K562 (cell line): ENCODE data around the gene ARSD. TPM values are rescaled to one million over a fixed set of nuclear protein-coding genes. Genes with fewer than 3 reads are reported as not detected.

ENCODE experiments used
- ATAC-seq: fragments of 200-7000 bp; cut with Tn5 transposase; 3 replicates; pipeline ENCODE4 v1.9.1; 2020; ENCODE audit warnings: moderate library complexity
- BruUV-seq: library from RNA; stranded (reverse); fragments of 400-500 nt; replicated peaks from 2 replicates; lab custom pipeline; 2021; lab: Mats Ljungman, UMichigan
- CTCF ChIA-PET: fragments of 300-600 bp; formaldehyde crosslinking; extraction: SDS; loops from one replicate; lab custom pipeline; 2021; ENCODE audit warnings: low intra/inter-chr PET ratio; lab: Yijun Ruan, JAX
- POLR2A ChIA-PET: fragments of 300-600, 350-650 bp; sonication (Branson Sonifier 250); formaldehyde crosslinking; extraction: SDS; loops from one replicate; lab custom pipeline; 2021; ENCODE audit warnings: antibody characterized with exemption, inconsistent platforms; lab: Yijun Ruan, JAX
- DNase-seq, 4 experiments: peaks; one replicate each; pipeline versions ENCODE4 v3.0.0 to v3.0.0-alpha.2; 2011 to 2018; ENCODE audit warnings: low spot score in 3 of 4, mixed read lengths in 3 of 4; ENCODE audit errors: extremely low read depth in 1 of 4
- FAIRE-seq: peaks from 2 replicates; lab custom pipeline; 2011; peaks lifted over from hg19 to GRCh38; lab: Jason Lieb, UNC
- H2AFZ ChIP-seq: 2 replicates; pipeline ENCODE4 v1.6.0; 2011; ENCODE audit warnings: low read depth, low read length, control low read depth, inconsistent platforms
- H3K27ac ChIP-seq: fragments of 200-600 bp; 3 replicates; pipeline ENCODE4 v1.8.0; 2011; ENCODE audit warnings: low read depth, mild to moderate bottlenecking, control low read depth, inconsistent platforms, low read length, moderate library complexity, mixed read lengths; ENCODE audit errors: extremely low read depth
- H3K27me3 ChIP-seq, 2 experiments: fragments of 300-600 bp in 1 of 2; 2 replicates in 1 of 2; 3 replicates in 1 of 2; pipeline versions ENCODE4 v1.6.0 to v1.8.0; 2011; ENCODE audit warnings: inconsistent platforms in 2 of 2, low read length in 2 of 2, mild to moderate bottlenecking in 1 of 2, mixed read lengths in 1 of 2, moderate library complexity in 1 of 2; ENCODE audit not compliant: control insufficient read depth in 2 of 2, insufficient read depth in 2 of 2
- H3K36me3 ChIP-seq: fragments of 300-600 bp; 3 replicates; pipeline ENCODE4 v1.8.0; 2011; ENCODE audit warnings: mild to moderate bottlenecking, low read length, inconsistent platforms; ENCODE audit not compliant: control insufficient read depth, insufficient read depth
- H3K4me1 ChIP-seq, 2 experiments: fragments of 200-600 bp in 1 of 2; replicated peaks in 1 of 2; 2 replicates in 1 of 2; 3 replicates in 1 of 2; pipeline versions ENCODE4 v1.5.1 to v1.8.0; 2011; ENCODE audit warnings: inconsistent platforms in 2 of 2, low read length in 2 of 2, mild to moderate bottlenecking in 1 of 2, mixed read lengths in 1 of 2, moderate library complexity in 1 of 2; ENCODE audit not compliant: control insufficient read depth in 2 of 2, insufficient read depth in 2 of 2
- H3K4me2 ChIP-seq: 2 replicates; pipeline ENCODE4 v1.6.1; 2011; ENCODE audit warnings: low read length, control low read depth, inconsistent platforms, mixed read lengths; ENCODE audit not compliant: insufficient read depth
- H3K4me3 ChIP-seq: fragments of 200-600 bp; sonication (generic), shearing (Covaris generic); 2 replicates; pipeline ENCODE4 v1.5.1; 2016; ENCODE audit warnings: control low read depth, inconsistent platforms
- H3K79me2 ChIP-seq: fragments of 200-600 bp; 3 replicates; pipeline ENCODE4 v1.8.0; 2011; ENCODE audit warnings: low read length, inconsistent platforms; ENCODE audit not compliant: control insufficient read depth, insufficient read depth
- H3K9ac ChIP-seq, 2 experiments: 2 replicates each; pipeline versions ENCODE4 v1.6.0 to v1.6.1; 2011; ENCODE audit warnings: low read depth in 2 of 2, low read length in 2 of 2, control low read depth in 1 of 2, inconsistent platforms in 1 of 2, mild to moderate bottlenecking in 1 of 2, mixed read lengths in 1 of 2; ENCODE audit not compliant: insufficient read depth in 1 of 2
- H3K9me1 ChIP-seq: one replicate; pipeline ENCODE4 v1.6.0; 2011; ENCODE audit warnings: inconsistent platforms, mild to moderate bottlenecking, low read length, moderate library complexity; ENCODE audit not compliant: control insufficient read depth, insufficient read depth
- H3K9me3 ChIP-seq: replicated peaks from 2 replicates; pipeline ENCODE4 v1.5.1; 2011; ENCODE audit warnings: low read depth, low read length, inconsistent platforms; ENCODE audit not compliant: control insufficient read depth, insufficient read depth
- H4K20me1 ChIP-seq: replicated peaks from 2 replicates; pipeline ENCODE4 v1.6.1; 2011; ENCODE audit warnings: low read length, inconsistent platforms, mixed read lengths; ENCODE audit not compliant: control insufficient read depth, insufficient read depth
- IFI16 ChIP-seq: fragments of 250-450 bp; sonication (Bioruptor Pico); IDR thresholded peaks from 2 replicates; pipeline ENCODE4 v2.1.2; 2022; ENCODE audit warnings: mild to moderate bottlenecking, inconsistent platforms
- TRIM25 ChIP-seq: fragments of 450-650 bp; IDR thresholded peaks from 2 replicates; pipeline ENCODE4 v1.7.0; 2016; ENCODE audit warnings: borderline replicate concordance
- TSHZ1 ChIP-seq: fragments of 250-450 bp; sonication (Bioruptor Pico); IDR thresholded peaks from 2 replicates; pipeline ENCODE4 v1.4.0; 2020; ENCODE audit warnings: mild to moderate bottlenecking, moderate library complexity
- ZBED1 ChIP-seq: IDR thresholded peaks from 2 replicates; pipeline ENCODE4 v1.6.1; 2014
- ZBTB17 ChIP-seq: fragments of 450-650 bp; formaldehyde crosslinking; IDR thresholded peaks from 2 replicates; pipeline ENCODE4 v1.4.0; 2020; ENCODE audit warnings: mild to moderate bottlenecking
- WGBS: fragments of 100-300 bp; shearing (Covaris generic); methylation state at CpG from one replicate; pipeline ENCODE4 v1.1.6; 2016; ENCODE audit warnings: low coverage, mixed read lengths; ENCODE audit not compliant: insufficient coverage; ENCODE audit errors: missing lambda C conversion rate; 5-methylcytosine and 5-hydroxymethylcytosine counted together
- in situ Hi-C: fragments of 300-500 bp; cut with MboI; formaldehyde crosslinking; loops from 4 replicates; pipeline ENCODE4 v1.15.0; 2018; ENCODE audit warnings: inconsistent platforms, mixed read lengths
- intact Hi-C: fragments of 100-400 bp; cut with micrococcal nuclease; formaldehyde crosslinking; loops from 2 replicates; pipeline ENCODE4 v1.14.2; 2022
- polyA plus RNA-seq, 8 experiments: library from polyadenylated mRNA; depleted of rRNA in 4 of 8; stranded (reverse) in 5 of 8; unstranded in 3 of 8; fragments of >200 nt; fragmentation: Nextera tagmentation in 2 of 8; fragmentation: Illumina TruSeq in 1 of 8; extraction: Ambion mirVana in 2 of 8; extraction: Trizol in 1 of 8; gene quantifications; 2 replicates each; pipeline versions ENCODE4 v1.2.1 to v1.2.3, GENCODE V29; 2011 to 2014; ENCODE audit warnings: inconsistent platforms in 1 of 8, missing spikeins in 1 of 8
- total RNA-seq, 7 experiments: library from RNA; depleted of rRNA in 6 of 7; stranded (reverse); fragments of >200 nt in 6 of 7; fragmentation: Illumina TruSeq in 2 of 7; extraction: Trizol in 2 of 7; gene quantifications; 2 replicates each; pipeline versions ENCODE4 v1.2.1 to v1.2.3, GENCODE V29; 2011 to 2021; ENCODE audit warnings: low replicate concordance in 1 of 7
- TF ChIP-seq, protein P1 (sequence below), 2 experiments: IDR thresholded peaks; 2 replicates each; pipeline ENCODE4 v1.6.1; 2012; ENCODE audit warnings: improper control_type of control experiment in 2 of 2, low read depth in 2 of 2, low read length in 2 of 2, borderline replicate concordance in 1 of 2

Gene ARSD
- total and polyA plus RNA-seq, 9 of the 15 experiments (the other 6 are each of a cell fraction or from before 2014, with no cell fraction given): 0.05 to 0.23 (median 0.09) TPM; not detected in 1

GRCh38 chrX:2854918-2855317 lies 74.2 kb downstream of the ARSD start:
- H3K9me3 ChIP-seq: no peaks in the 10 kb centered on the region
- DNase-seq: no peak
- no peak overlapping the region for H3K4me2 ChIP-seq
- ChIA-PET POLR2A (no interaction called here), CTCF (no interaction called here)
- H3K4me1 ChIP-seq: no peaks in the 10 kb centered on the region; a peak in 1 of 5 replicates
- no peaks in the 10 kb centered on the region for H3K79me2 ChIP-seq
- in situ Hi-C loops (no loop called here), intact Hi-C loops (no loop called here)
- TF ChIP-seq TSHZ1 (no peak), TRIM25 (no peak), ZBTB17 (no peak), ZBED1 (no peak), IFI16 (no peak)
- TF ChIP-seq, protein P1, sequence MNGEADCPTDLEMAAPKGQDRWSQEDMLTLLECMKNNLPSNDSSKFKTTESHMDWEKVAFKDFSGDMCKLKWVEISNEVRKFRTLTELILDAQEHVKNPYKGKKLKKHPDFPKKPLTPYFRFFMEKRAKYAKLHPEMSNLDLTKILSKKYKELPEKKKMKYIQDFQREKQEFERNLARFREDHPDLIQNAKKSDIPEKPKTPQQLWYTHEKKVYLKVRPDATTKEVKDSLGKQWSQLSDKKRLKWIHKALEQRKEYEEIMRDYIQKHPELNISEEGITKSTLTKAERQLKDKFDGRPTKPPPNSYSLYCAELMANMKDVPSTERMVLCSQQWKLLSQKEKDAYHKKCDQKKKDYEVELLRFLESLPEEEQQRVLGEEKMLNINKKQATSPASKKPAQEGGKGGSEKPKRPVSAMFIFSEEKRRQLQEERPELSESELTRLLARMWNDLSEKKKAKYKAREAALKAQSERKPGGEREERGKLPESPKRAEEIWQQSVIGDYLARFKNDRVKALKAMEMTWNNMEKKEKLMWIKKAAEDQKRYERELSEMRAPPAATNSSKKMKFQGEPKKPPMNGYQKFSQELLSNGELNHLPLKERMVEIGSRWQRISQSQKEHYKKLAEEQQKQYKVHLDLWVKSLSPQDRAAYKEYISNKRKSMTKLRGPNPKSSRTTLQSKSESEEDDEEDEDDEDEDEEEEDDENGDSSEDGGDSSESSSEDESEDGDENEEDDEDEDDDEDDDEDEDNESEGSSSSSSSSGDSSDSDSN (IDR thresholded peaks at IDR 0.05; ENCODE audit: borderline replicate concordance in 1 of 2, low read depth in 2 of 2, low read length in 2 of 2): no peak
- no peaks in the 10 kb centered on the region for H3K9me1 ChIP-seq
- no peaks in the 10 kb centered on the region for H3K27me3 ChIP-seq
- H3K9ac ChIP-seq: no peak overlapping the region
- ATAC-seq: no peak
- WGBS: 65% methylated on average over 21 of the region's 21 CpGs
- BruUV-seq: no TSS peak
- no peaks in the 10 kb centered on the region for H3K36me3 ChIP-seq
- no peak overlapping the region for H3K27ac ChIP-seq
- H2AFZ ChIP-seq: no peak overlapping the region
- H3K4me3 ChIP-seq: no peak overlapping the region
- no peaks in the 10 kb centered on the region for H4K20me1 ChIP-seq
- FAIRE-seq: no peak

Other genes with a start within 250 kb of the ARSD start
- gene CD99, start 238.0 kb downstream of the ARSD start, total RNA-seq (2014; rRNA removed): 46.4 and 55.3 TPM in 2 replicates
- 23.6 and 23.9 TPM in 2 replicates for gene CD99, start 238.0 kb downstream of the ARSD start, total RNA-seq (2014; rRNA removed; fragmentation: Illumina TruSeq; extraction: Trizol)
- gene CD99, start 238.0 kb downstream of the ARSD start, total RNA-seq (2015; rRNA removed; fragmentation: Illumina TruSeq; extraction: Trizol): 33.3 and 34.5 TPM in 2 replicates
- gene CD99, start 238.0 kb downstream of the ARSD start, total RNA-seq (2021): 41.2 and 42.3 TPM in 2 replicates
- 10.8 and 21.3 TPM in 2 replicates for gene CD99, start 238.0 kb downstream of the ARSD start, polyA plus RNA-seq (2011; rRNA removed)
- gene CD99, start 238.0 kb downstream of the ARSD start, polyA plus RNA-seq (2014; fragmentation: Illumina TruSeq; extraction: Trizol): 40.2 and 41.6 TPM in 2 replicates
- gene CD99, start 238.0 kb downstream of the ARSD start, polyA plus RNA-seq (2014; fragmentation: Nextera tagmentation; extraction: Ambion mirVana): 1 to 10 TPM; 5.0 to 5.6 TPM
- gene CD99, start 238.0 kb downstream of the ARSD start, polyA plus RNA-seq (2014; rRNA removed): 38.4 and 41.5 TPM in 2 replicates
- 0.08 TPM in 1 of 2 replicates, not detected in the other for gene XG, start 177.3 kb downstream of the ARSD start, total RNA-seq (2014; rRNA removed)
- not detected in 2 replicates for gene XG, start 177.3 kb downstream of the ARSD start, total RNA-seq (2014; rRNA removed; fragmentation: Illumina TruSeq; extraction: Trizol)
- not detected in 2 replicates for gene XG, start 177.3 kb downstream of the ARSD start, total RNA-seq (2015; rRNA removed; fragmentation: Illumina TruSeq; extraction: Trizol)
- not detected in 2 replicates for gene XG, start 177.3 kb downstream of the ARSD start, total RNA-seq (2021)
- gene XG, start 177.3 kb downstream of the ARSD start, polyA plus RNA-seq (2011; rRNA removed): not detected in 2 replicates
- 0.12 TPM in 1 of 2 replicates, not detected in the other for gene XG, start 177.3 kb downstream of the ARSD start, polyA plus RNA-seq (2014; fragmentation: Illumina TruSeq; extraction: Trizol)
- under 1 TPM in 1 of 2 experiments, not detected in 1; 0.03 TPM for gene XG, start 177.3 kb downstream of the ARSD start, polyA plus RNA-seq (2014; fragmentation: Nextera tagmentation; extraction: Ambion mirVana)
- not detected in 2 replicates for gene XG, start 177.3 kb downstream of the ARSD start, polyA plus RNA-seq (2014; rRNA removed)
- gene GYG2, start 100.4 kb downstream of the ARSD start, total RNA-seq (2014; rRNA removed): 2.6 and 2.9 TPM in 2 replicates
- 2.0 and 2.3 TPM in 2 replicates for gene GYG2, start 100.4 kb downstream of the ARSD start, total RNA-seq (2014; rRNA removed; fragmentation: Illumina TruSeq; extraction: Trizol)
- 2.6 and 2.7 TPM in 2 replicates for gene GYG2, start 100.4 kb downstream of the ARSD start, total RNA-seq (2015; rRNA removed; fragmentation: Illumina TruSeq; extraction: Trizol)
- 3.8 and 4.4 TPM in 2 replicates for gene GYG2, start 100.4 kb downstream of the ARSD start, total RNA-seq (2021)
- 3.6 and 5.6 TPM in 2 replicates for gene GYG2, start 100.4 kb downstream of the ARSD start, polyA plus RNA-seq (2011; rRNA removed)
- 3.8 and 4.0 TPM in 2 replicates for gene GYG2, start 100.4 kb downstream of the ARSD start, polyA plus RNA-seq (2014; fragmentation: Illumina TruSeq; extraction: Trizol)
- gene GYG2, start 100.4 kb downstream of the ARSD start, polyA plus RNA-seq (2014; fragmentation: Nextera tagmentation; extraction: Ambion mirVana): 1 to 10 TPM in 1 of 2 experiments, under 1 TPM in 1; 0.24 to 1.4 TPM
- 3.4 and 3.7 TPM in 2 replicates for gene GYG2, start 100.4 kb downstream of the ARSD start, polyA plus RNA-seq (2014; rRNA removed)
- not detected in 2 replicates for gene ARSH, start 77.2 kb upstream of the ARSD start, total RNA-seq (2014; rRNA removed)
- not detected in 2 replicates for gene ARSH, start 77.2 kb upstream of the ARSD start, total RNA-seq (2014; rRNA removed; fragmentation: Illumina TruSeq; extraction: Trizol)
- gene ARSH, start 77.2 kb upstream of the ARSD start, total RNA-seq (2015; rRNA removed; fragmentation: Illumina TruSeq; extraction: Trizol): not detected in 2 replicates
- gene ARSH, start 77.2 kb upstream of the ARSD start, total RNA-seq (2021): not detected in 2 replicates
- gene ARSH, start 77.2 kb upstream of the ARSD start, polyA plus RNA-seq (2011; rRNA removed): not detected in 2 replicates
- gene ARSH, start 77.2 kb upstream of the ARSD start, polyA plus RNA-seq (2014; fragmentation: Illumina TruSeq; extraction: Trizol): not detected in 2 replicates
- gene ARSH, start 77.2 kb upstream of the ARSD start, polyA plus RNA-seq (2014; fragmentation: Nextera tagmentation; extraction: Ambion mirVana): not detected
- gene ARSH, start 77.2 kb upstream of the ARSD start, polyA plus RNA-seq (2014; rRNA removed): not detected in 2 replicates
- gene ARSF, start 112.1 kb upstream of the ARSD start, total RNA-seq (2014; rRNA removed): not detected in 2 replicates
- not detected in 2 replicates for gene ARSF, start 112.1 kb upstream of the ARSD start, total RNA-seq (2014; rRNA removed; fragmentation: Illumina TruSeq; extraction: Trizol)
- not detected in 2 replicates for gene ARSF, start 112.1 kb upstream of the ARSD start, total RNA-seq (2015; rRNA removed; fragmentation: Illumina TruSeq; extraction: Trizol)
- not detected in 2 replicates for gene ARSF, start 112.1 kb upstream of the ARSD start, total RNA-seq (2021)
- gene ARSF, start 112.1 kb upstream of the ARSD start, polyA plus RNA-seq (2011; rRNA removed): not detected in 2 replicates
- not detected in 2 replicates for gene ARSF, start 112.1 kb upstream of the ARSD start, polyA plus RNA-seq (2014; fragmentation: Illumina TruSeq; extraction: Trizol)
- not detected for gene ARSF, start 112.1 kb upstream of the ARSD start, polyA plus RNA-seq (2014; fragmentation: Nextera tagmentation; extraction: Ambion mirVana)
- gene ARSF, start 112.1 kb upstream of the ARSD start, polyA plus RNA-seq (2014; rRNA removed): not detected in 2 replicates